Body of pancreas (tissue), 4 donors: ENCODE data around the gene BMP4. TPM values are rescaled to one million over a fixed set of nuclear protein-coding genes. Genes with fewer than 3 reads are reported as not detected.

Experiments
- ATAC-seq: fragments of 150-250 bp; one replicate; pipeline ENCODE4 v1.9.1; 2016
- DNase-seq, 4 donors: peaks; one replicate each; pipeline ENCODE4 v3.0.0-alpha.2; 2019
- H3K27ac ChIP-seq, 4 donors: fragments of 200-600 bp; sonication (generic); 1 replicate in 3 of 4; 2 replicates in 1 of 4; pipeline versions ENCODE4 v1.5.1 to v1.6.1; 2016 to 2019; ENCODE audit warnings: mild to moderate bottlenecking in 1 of 4, mixed read lengths in 1 of 4, moderate library complexity in 1 of 4
- H3K27me3 ChIP-seq, 2 donors: fragments of 200-600 bp; sonication (generic); one replicate each; pipeline ENCODE4 v1.6.0; 2016; ENCODE audit warnings: mild to moderate bottlenecking in 1 of 2
- H3K36me3 ChIP-seq, 2 donors: fragments of 200-600 bp; sonication (generic); replicated peaks in 1 of 2; 2 replicates each; pipeline ENCODE4 v1.5.1; 2016; ENCODE audit warnings: low read depth in 2 of 2; ENCODE audit not compliant: insufficient read depth in 1 of 2
- H3K4me1 ChIP-seq: fragments of 200-600 bp; sonication (generic); one replicate; pipeline ENCODE4 v1.6.0; 2016
- H3K4me3 ChIP-seq, 2 donors: fragments of 200-600 bp; sonication (generic); 1 replicate in 1 of 2; 2 replicates in 1 of 2; pipeline ENCODE4 v1.5.1; 2016 to 2019
- H3K9me3 ChIP-seq, 3 donors: fragments of 200-600 bp; sonication (generic); 1 replicate in 2 of 3; 2 replicates in 1 of 3; pipeline ENCODE4 v1.5.1; 2016
- CTCF ChIP-seq, 7 experiments: fragments of 450-650 bp in 4 of 7; fragments of 200-600 bp in 3 of 7; sonication (generic) in 3 of 7; IDR thresholded peaks; one replicate each; pipeline ENCODE4 v1.5.1; 2016 to 2019; ENCODE audit warnings: antibody characterized with exemption in 7 of 7
- POLR2A ChIP-seq, 3 donors: fragments of 450-650 bp; IDR thresholded peaks; one replicate each; pipeline ENCODE4 v1.6.1; 2016; ENCODE audit warnings: antibody characterized with exemption in 3 of 3, mild to moderate bottlenecking in 2 of 3
- WGBS, 2 donors: methylation state at CpG; one replicate each; pipeline ENCODE4 v1.1.5; 2017; 5-methylcytosine and 5-hydroxymethylcytosine counted together
- intact Hi-C: fragments of 100-400 bp; cut with DNase I; formaldehyde crosslinking; loops from one replicate; pipeline ENCODE4 v1.15.1; 2023
- total RNA-seq, 2 donors: library from RNA; depleted of rRNA; stranded (reverse); fragments of >200 nt; gene quantifications; one replicate each; pipeline ENCODE4 v1.1.0, GENCODE V29; 2016

BMP4 gene
- total RNA-seq, 2 donors from 2014 or later: 5.9 to 8.3 TPM

- ATAC-seq (no peak), DNase-seq (peak in 1 of 4 donors; percentile 9)
- H3K36me3 ChIP-seq: no peaks in the 10 kb centered on the region
- peaks cover 0 to 17% of the 10 kb centered on the region in 2 donors for H3K27me3 ChIP-seq
- H3K9me3 ChIP-seq: no peaks in the 10 kb centered on the region
- 25 to 35% methylated on average over 19 to 32 of the region's 32 CpGs for WGBS, 2 donors
- intact Hi-C loops: no loop called here
- H3K4me3 ChIP-seq: no peak overlapping the region
- peak overlapping the region in 3 of 4 donors; percentile 27 to 39 (median 33) for H3K27ac ChIP-seq
- TF ChIP-seq CTCF (IDR thresholded peaks at IDR 0.05): no peak
- no peak for TF ChIP-seq POLR2A (IDR thresholded peaks at IDR 0.05)
- peaks cover 49% of the 10 kb centered on the region for H3K4me1 ChIP-seq
Measured at GRCh38 chr14:53951627-53952303, 4.9 kb downstream of the BMP4 start.

DNA sequence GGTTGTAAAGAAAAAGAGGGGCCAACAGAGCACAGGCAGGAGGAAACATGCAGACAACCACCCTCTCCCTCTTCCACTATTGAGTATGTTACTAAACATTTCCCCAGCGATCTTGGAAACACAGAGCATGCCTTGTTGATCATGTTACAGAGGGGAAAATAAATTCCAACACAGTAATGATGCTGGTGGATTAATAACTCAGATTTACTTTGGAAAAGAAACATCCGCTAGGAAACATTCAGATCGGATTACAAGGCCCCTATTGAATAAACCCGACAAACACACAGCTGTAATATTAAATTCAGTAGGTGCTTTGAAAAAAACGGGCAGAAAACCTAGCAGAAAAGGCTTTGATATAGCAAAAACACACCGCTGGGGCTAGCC, 5.4 kb downstream of the BMP4 start:
- no peak for ATAC-seq
- Histone ChIP-seq H3K36me3 (no peaks in the 10 kb centered on the region), H3K4me3 (no peak overlapping the region), H3K27ac (peak overlapping the region in 3 of 4 donors; percentile 27 to 39 (median 33)), H3K4me1 (peaks cover 49% of the 10 kb centered on the region), H3K9me3 (no peaks in the 10 kb centered on the region), H3K27me3 (peaks cover 0 to 17% of the 10 kb centered on the region in 2 donors)
- intact Hi-C loops: no loop called here
- no peak for TF ChIP-seq CTCF (IDR thresholded peaks at IDR 0.05)
- no peak for TF ChIP-seq POLR2A (IDR thresholded peaks at IDR 0.05)
- 46 to 54% methylated on average over 6 of the region's 6 CpGs for WGBS, 2 donors
- DNase-seq: no peak

DNA sequence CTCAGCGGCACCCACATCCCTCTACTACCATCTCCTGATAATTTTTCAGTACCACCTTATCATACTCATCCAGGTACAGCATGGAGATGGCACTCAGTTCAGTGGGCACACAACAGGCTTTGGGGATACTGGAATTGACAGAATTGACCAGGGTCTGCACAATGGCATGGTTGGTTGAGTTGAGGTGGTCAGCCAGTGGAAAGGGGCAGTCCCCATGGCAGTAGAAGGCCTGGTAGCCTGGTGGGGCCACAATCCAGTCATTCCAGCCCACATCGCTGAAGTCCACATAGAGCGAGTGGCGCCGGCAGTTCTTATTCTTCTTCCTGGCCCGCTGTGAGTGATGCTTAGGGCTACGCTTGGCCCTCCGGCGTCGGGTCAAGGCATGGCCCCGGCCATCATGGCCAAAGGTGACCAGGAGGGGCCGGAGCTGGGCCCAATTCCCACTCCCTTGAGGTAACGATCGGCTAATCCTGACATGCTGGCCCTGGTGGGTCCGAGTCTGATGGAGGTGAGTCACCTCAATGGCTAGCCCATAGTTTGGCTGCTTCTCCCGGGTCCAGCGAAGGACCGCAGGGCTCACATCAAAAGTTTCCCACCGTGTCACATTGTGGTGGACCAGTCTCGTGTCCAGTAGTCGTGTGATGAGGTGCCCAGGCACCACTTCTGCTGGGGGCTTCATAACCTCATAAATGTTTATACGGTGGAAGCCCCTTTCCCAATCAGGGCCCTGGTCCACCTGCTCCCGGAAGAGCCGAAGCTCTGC, 6.4 kb downstream of the BMP4 start:
- H3K4me3 ChIP-seq: no peak overlapping the region
- 94 to 96% methylated on average over 22 of the region's 24 CpGs for WGBS, 2 donors
- no peak for ATAC-seq

DNA sequence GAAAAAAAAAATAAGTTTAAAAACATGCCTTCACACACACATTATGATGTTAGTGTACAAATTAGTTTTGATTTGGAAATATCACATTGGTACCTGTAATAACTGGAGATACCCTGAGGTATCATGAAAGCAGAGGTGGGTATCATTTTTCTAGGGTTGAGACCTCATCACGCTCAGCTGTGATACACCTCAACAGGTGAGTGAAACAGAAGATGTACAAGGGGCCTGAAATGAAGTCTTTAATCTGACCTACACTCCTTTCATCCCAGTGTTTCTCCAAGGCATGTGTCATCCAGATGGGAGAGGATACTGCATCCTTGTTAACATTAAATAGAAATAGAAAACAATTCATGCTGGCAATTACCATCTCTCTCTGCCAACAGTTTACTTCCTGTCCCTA, 7.4 kb downstream of the BMP4 start:
- no peaks in the 10 kb centered on the region for H3K9me3 ChIP-seq
- intact Hi-C loops: no loop called here
- peaks cover 31% of the 10 kb centered on the region for H3K4me1 ChIP-seq
- H3K27ac ChIP-seq: no peak overlapping the region
- H3K4me3 ChIP-seq: no peak overlapping the region
- peaks cover 0 to 8% of the 10 kb centered on the region in 2 donors for H3K27me3 ChIP-seq
- WGBS, 2 donors: 86 to 88% methylated on average over 1 of the region's 1 CpG
- DNase-seq (no peak), ATAC-seq (no peak)
- H3K36me3 ChIP-seq: no peaks in the 10 kb centered on the region
- no peak for TF ChIP-seq POLR2A (IDR thresholded peaks at IDR 0.05)
- TF ChIP-seq CTCF (IDR thresholded peaks at IDR 0.05): no peak

More for the DNA sequence above, 6.4 kb downstream of the BMP4 start:
- intact Hi-C loops: no loop called here
- Histone ChIP-seq H3K27me3 (peaks cover 0 to 12% of the 10 kb centered on the region in 2 donors), H3K27ac (no peak overlapping the region), H3K9me3 (no peaks in the 10 kb centered on the region), H3K4me1 (peaks cover 41% of the 10 kb centered on the region), H3K36me3 (no peaks in the 10 kb centered on the region)
- DNase-seq: no peak
- no peak for TF ChIP-seq CTCF (IDR thresholded peaks at IDR 0.05)
- no peak for TF ChIP-seq POLR2A (IDR thresholded peaks at IDR 0.05)
